BLaER1 (cell line): Measurements from ENCODE around the gene SDK2.

ENCODE experiments used
- H3K27ac ChIP-seq: shearing (Covaris generic); formaldehyde crosslinking; 2 replicates; pipeline ENCODE4 v1.8.1; 2022
- H3K27me3 ChIP-seq: shearing (Covaris generic); formaldehyde crosslinking; 2 replicates; pipeline ENCODE4 v1.8.1; 2022
- H3K36me3 ChIP-seq: shearing (Covaris generic); formaldehyde crosslinking; 2 replicates; pipeline ENCODE4 v1.8.1; 2022
- H3K4me1 ChIP-seq: shearing (Covaris generic); formaldehyde crosslinking; 2 replicates; pipeline ENCODE4 v1.8.1; 2022
- H3K4me2 ChIP-seq: shearing (Covaris generic); formaldehyde crosslinking; 2 replicates; pipeline ENCODE4 v1.8.1; 2022
- H3K4me3 ChIP-seq: shearing (Covaris generic); formaldehyde crosslinking; 2 replicates; pipeline ENCODE4 v1.8.1; 2022
- H3K9ac ChIP-seq: shearing (Covaris generic); formaldehyde crosslinking; 2 replicates; pipeline ENCODE4 v1.8.1; 2022
- H3K9me3 ChIP-seq: shearing (Covaris generic); formaldehyde crosslinking; 2 replicates; pipeline ENCODE4 v1.8.1; 2022
- H4K20me1 ChIP-seq: shearing (Covaris generic); formaldehyde crosslinking; 2 replicates; pipeline ENCODE4 v1.8.1; 2022
- Cebpa-rat ChIP-seq: shearing (Covaris generic); IDR thresholded peaks from 2 replicates; pipeline ENCODE4 v1.8.1; 2022

Gene SDK2

GRCh38 chr17:73679476-73679875, 35.2 kb upstream of the SDK2 start:
- Histone ChIP-seq H3K4me2 (no peak overlapping the region), H4K20me1 (no peaks in the 10 kb centered on the region), H3K27ac (no peak overlapping the region), H3K4me1 (no peaks in the 10 kb centered on the region), H3K4me3 (no peak overlapping the region), H3K9me3 (peaks cover 28% of the 10 kb centered on the region), H3K9ac (no peak overlapping the region), H3K36me3 (no peaks in the 10 kb centered on the region), H3K27me3 (no peaks in the 10 kb centered on the region)
- TF ChIP-seq Cebpa-rat: no peak

GRCh38 chr17:73678999-73679398, 34.8 kb upstream of the SDK2 start:
- Histone ChIP-seq H3K9ac (no peak overlapping the region), H3K9me3 (peaks cover 28% of the 10 kb centered on the region), H3K27ac (no peak overlapping the region), H3K4me1 (no peaks in the 10 kb centered on the region), H4K20me1 (no peaks in the 10 kb centered on the region), H3K4me3 (no peak overlapping the region), H3K36me3 (no peaks in the 10 kb centered on the region), H3K4me2 (no peak overlapping the region), H3K27me3 (no peaks in the 10 kb centered on the region)
- no peak for TF ChIP-seq Cebpa-rat

- Histone ChIP-seq H3K27me3 (no peaks in the 10 kb centered on the region), H3K4me3 (no peak overlapping the region), H3K9ac (no peak overlapping the region), H3K36me3 (no peaks in the 10 kb centered on the region), H3K27ac (no peak overlapping the region), H3K4me2 (no peak overlapping the region), H3K4me1 (peaks cover 21% of the 10 kb centered on the region), H3K9me3 (peaks cover 11% of the 10 kb centered on the region), H4K20me1 (no peaks in the 10 kb centered on the region)
- TF ChIP-seq Cebpa-rat: no peak
These were observed 25.5 kb upstream of the SDK2 start for GRCh38 chr17:73669771-73670170.

- no peaks in the 10 kb centered on the region for H3K36me3 ChIP-seq
- H3K9me3 ChIP-seq: peaks cover 11% of the 10 kb centered on the region
- H3K27ac ChIP-seq: peak overlapping the region; percentile 43; the same call in 1 of the 2 replicates
- TF ChIP-seq Cebpa-rat: peak; percentile 20; the same call in 1 of the 2 replicates
- H3K27me3 ChIP-seq: no peaks in the 10 kb centered on the region
- H4K20me1 ChIP-seq: no peaks in the 10 kb centered on the region
- H3K4me3 ChIP-seq: no peak overlapping the region
- no peak overlapping the region for H3K9ac ChIP-seq
- peak overlapping the region; percentile 73 for H3K4me2 ChIP-seq
- H3K4me1 ChIP-seq: peaks cover 21% of the 10 kb centered on the region
These were observed 23.1 kb upstream of the SDK2 start for GRCh38 chr17:73667181-73667959.

GRCh38 chr17:73663614-73664013, 19.4 kb upstream of the SDK2 start:
- Histone ChIP-seq H3K9ac (no peak overlapping the region), H3K36me3 (no peaks in the 10 kb centered on the region), H3K27ac (no peak overlapping the region), H3K4me2 (no peak overlapping the region), H3K4me1 (peaks cover 21% of the 10 kb centered on the region), H3K4me3 (no peak overlapping the region), H3K27me3 (no peaks in the 10 kb centered on the region), H3K9me3 (no peaks in the 10 kb centered on the region), H4K20me1 (no peaks in the 10 kb centered on the region)
- TF ChIP-seq Cebpa-rat: no peak

GRCh38 chr17:73660366-73660765, 16.1 kb upstream of the SDK2 start:
- H3K4me2 ChIP-seq: no peak overlapping the region
- TF ChIP-seq Cebpa-rat: no peak
- no peaks in the 10 kb centered on the region for H3K36me3 ChIP-seq
- H3K4me1 ChIP-seq: no peaks in the 10 kb centered on the region
- H3K27me3 ChIP-seq: no peaks in the 10 kb centered on the region
- no peak overlapping the region for H3K27ac ChIP-seq
- H3K9me3 ChIP-seq: no peaks in the 10 kb centered on the region; the same call in 1 of the 2 replicates
- no peak overlapping the region for H3K9ac ChIP-seq
- no peak overlapping the region for H3K4me3 ChIP-seq
- no peaks in the 10 kb centered on the region for H4K20me1 ChIP-seq

- Histone ChIP-seq H4K20me1 (no peaks in the 10 kb centered on the region), H3K27me3 (no peaks in the 10 kb centered on the region)
These were observed 14.7 kb upstream of the SDK2 start for GRCh38 chr17:73658821-73659515.

GRCh38 chr17:73657473-73658116, 13.3 kb upstream of the SDK2 start:
- no peak overlapping the region for H3K4me3 ChIP-seq
- no peak for TF ChIP-seq Cebpa-rat
- no peak overlapping the region for H3K9ac ChIP-seq
- no peaks in the 10 kb centered on the region for H3K27me3 ChIP-seq
- no peak overlapping the region for H3K27ac ChIP-seq
- no peaks in the 10 kb centered on the region for H4K20me1 ChIP-seq
- H3K4me1 ChIP-seq: no peaks in the 10 kb centered on the region
- H3K36me3 ChIP-seq: no peaks in the 10 kb centered on the region
- no peak overlapping the region for H3K4me2 ChIP-seq
- peaks cover 24% of the 10 kb centered on the region for H3K9me3 ChIP-seq

More at GRCh38 chr17:73658821-73659515, 14.7 kb upstream of the SDK2 start:
- no peak for TF ChIP-seq Cebpa-rat
- Histone ChIP-seq H3K27ac (no peak overlapping the region), H3K4me2 (no peak overlapping the region), H3K9me3 (peaks cover 11% of the 10 kb centered on the region), H3K4me1 (no peaks in the 10 kb centered on the region), H3K9ac (no peak overlapping the region), H3K36me3 (no peaks in the 10 kb centered on the region), H3K4me3 (no peak overlapping the region)

GRCh38 chr17:73654241-73654640, 10.0 kb upstream of the SDK2 start:
- Histone ChIP-seq H3K4me3 (no peak overlapping the region), H3K27me3 (no peaks in the 10 kb centered on the region), H3K27ac (no peak overlapping the region), H3K4me2 (no peak overlapping the region), H3K36me3 (no peaks in the 10 kb centered on the region), H3K9me3 (peaks cover 24% of the 10 kb centered on the region), H3K4me1 (no peaks in the 10 kb centered on the region), H3K9ac (no peak overlapping the region), H4K20me1 (no peaks in the 10 kb centered on the region)
- no peak for TF ChIP-seq Cebpa-rat

- H3K4me1 ChIP-seq: no peaks in the 10 kb centered on the region
- no peak for TF ChIP-seq Cebpa-rat
- H3K4me2 ChIP-seq: no peak overlapping the region
- peaks cover 24% of the 10 kb centered on the region for H3K9me3 ChIP-seq
- no peaks in the 10 kb centered on the region for H4K20me1 ChIP-seq
- no peak overlapping the region for H3K27ac ChIP-seq
- H3K4me3 ChIP-seq: no peak overlapping the region
- no peaks in the 10 kb centered on the region for H3K27me3 ChIP-seq
- H3K36me3 ChIP-seq: no peaks in the 10 kb centered on the region
- H3K9ac ChIP-seq: no peak overlapping the region
These were observed 9.6 kb upstream of the SDK2 start for GRCh38 chr17:73653810-73654209.
